Activated CD4-positive, alpha-beta T cell treated with anti-CD3 and anti-CD28 coated beads for 36 hours (primary cell): ENCODE results near the gene GAGE2A. TPM values are rescaled to one million over a fixed set of nuclear protein-coding genes. Genes with fewer than 3 reads are reported as not detected.

Source experiments
- ATAC-seq: fragments of 200-7000 bp; cut with Tn5 transposase; one replicate; pipeline ENCODE4 v1.10.0; 2021; ENCODE audit warnings: mild to moderate bottlenecking, moderate library complexity
- CTCF ChIA-PET: fragments of 350-600 bp; sonication (Branson Sonifier 250); formaldehyde crosslinking; loops from one replicate; lab custom pipeline; 2021; ENCODE audit warnings: antibody characterized with exemption; lab: Charles Lee
- POLR2A ChIA-PET: fragments of 350-600 bp; sonication (Branson Sonifier 250); formaldehyde crosslinking; loops from one replicate; lab custom pipeline; 2021; ENCODE audit warnings: antibody characterized with exemption, inconsistent platforms; lab: Charles Lee
- DNase-seq: peaks from one replicate; pipeline ENCODE4 v3.0.0-alpha.2; 2020
- H3K27ac Mint-ChIP-seq: one replicate; pipeline ENCODE4 v1.8.0; 2021; ENCODE audit warnings: mixed read lengths
- H3K27me3 Mint-ChIP-seq: one replicate; pipeline ENCODE4 v1.8.0; 2021; ENCODE audit warnings: mixed read lengths
- H3K36me3 Mint-ChIP-seq: one replicate; pipeline ENCODE4 v1.8.0; 2021; ENCODE audit warnings: low read depth, mixed read lengths
- H3K4me1 Mint-ChIP-seq: one replicate; pipeline ENCODE4 v1.8.0; 2021; ENCODE audit warnings: mixed read lengths
- H3K4me3 Mint-ChIP-seq: one replicate; pipeline ENCODE4 v1.8.0; 2021; ENCODE audit warnings: mild to moderate bottlenecking, moderate library complexity, mixed read lengths
- H3K9me3 Mint-ChIP-seq: one replicate; pipeline ENCODE4 v1.8.0; 2021; ENCODE audit warnings: low read depth, mixed read lengths
- intact Hi-C, 2 experiments: fragments of 100-400 bp; cut with DNase I in 1 of 2; cut with micrococcal nuclease in 1 of 2; formaldehyde crosslinking; loops; one replicate each; pipeline versions ENCODE4 v1.14.2 to v1.15.1; 2022 to 2024; cut with DNase I, micrococcal nuclease
- total RNA-seq, 2 experiments: library from RNA; stranded (reverse); gene quantifications; one replicate each; pipeline ENCODE4 v1.2.3, GENCODE V29; 2021

GAGE2A gene
- total RNA-seq, 2 experiments from 2014 or later, result not detected

GRCh38 chrX:49610718-49611310, 21.5 kb downstream of the GAGE2A start:
- no peak for DNase-seq
- H3K27me3 Mint-ChIP-seq, result no peaks in the 10 kb centered on the region
- H3K9me3 Mint-ChIP-seq, result no peaks in the 10 kb centered on the region
- H3K36me3 Mint-ChIP-seq, result no peaks in the 10 kb centered on the region
- ChIA-PET POLR2A (no interaction called here), CTCF (no interaction called here)
- intact Hi-C loops, result no loop called here
- H3K4me1 Mint-ChIP-seq, result no peaks in the 10 kb centered on the region
- no peak for ATAC-seq
- H3K4me3 Mint-ChIP-seq, result no peak overlapping the region
- no peak overlapping the region for H3K27ac Mint-ChIP-seq

GRCh38 chrX:49618574-49618973, 29.3 kb downstream of the GAGE2A start:
- POLR2A ChIA-PET, result no interaction called here
- intact Hi-C loops, result no loop called here

DNA sequence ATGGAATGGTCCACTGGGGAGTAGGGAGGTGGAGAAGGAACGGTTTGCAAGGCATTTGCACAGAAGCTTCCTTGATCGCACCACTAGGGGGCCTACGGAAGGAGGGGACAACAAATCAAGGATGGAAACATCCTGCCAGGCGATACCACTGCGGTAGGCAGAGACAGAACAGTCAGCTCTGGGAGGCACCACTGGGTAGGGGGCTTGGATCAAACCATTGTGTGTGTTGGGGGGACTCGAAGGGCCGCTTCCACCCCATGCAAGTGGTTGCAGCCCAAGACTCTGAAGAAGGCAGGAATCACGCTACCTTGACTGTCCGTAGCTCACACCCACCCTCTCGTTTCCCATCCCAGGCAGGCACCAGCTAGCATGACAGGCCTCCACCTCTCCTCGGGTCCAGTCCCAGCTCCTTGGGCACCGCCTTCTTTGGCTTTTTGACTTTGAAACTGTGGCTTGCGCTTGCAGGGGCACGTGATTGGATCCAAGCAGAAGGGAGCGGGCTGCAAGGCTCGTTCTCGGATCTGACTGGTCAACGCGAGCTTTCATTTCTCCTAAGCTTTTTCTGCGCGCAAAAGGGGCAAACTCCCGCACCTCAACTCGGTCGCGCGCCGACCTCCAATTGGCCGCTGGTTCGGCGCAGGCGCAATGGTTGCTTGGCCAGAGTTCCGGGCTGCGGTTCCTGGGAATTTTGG, 37.9 kb downstream of the GAGE2A start:
- intact Hi-C loops, result loop anchor here in 1 of 2 experiments (1.0 kb wide), 1 partner anchor 127 kb away; no protein-coding TSS in a partner anchor
- Mint-ChIP-seq H3K36me3 (no peaks in the 10 kb centered on the region), H3K27me3 (no peaks in the 10 kb centered on the region), H3K9me3 (no peaks in the 10 kb centered on the region), H3K4me3 (peak overlapping the region; percentile 70), H3K27ac (no peak overlapping the region), H3K4me1 (no peaks in the 10 kb centered on the region)
- CTCF ChIA-PET, result interaction anchor here (0.6 to 1.5 kb wide), 4 partner anchors 12 to 727 kb away, joined by 3 to 9 read pairs (median 5); no protein-coding TSS in a partner anchor
- DNase-seq (peak; percentile 76), ATAC-seq (peak; percentile 79)
- POLR2A ChIA-PET, result no interaction called here

More at GRCh38 chrX:49618574-49618973, 29.3 kb downstream of the GAGE2A start:
- Mint-ChIP-seq H3K27ac (no peak overlapping the region), H3K27me3 (no peaks in the 10 kb centered on the region), H3K4me3 (no peak overlapping the region), H3K36me3 (no peaks in the 10 kb centered on the region), H3K4me1 (no peaks in the 10 kb centered on the region), H3K9me3 (no peaks in the 10 kb centered on the region)
- no peak for DNase-seq
- CTCF ChIA-PET, result no interaction called here
- ATAC-seq, result no peak

GRCh38 chrX:49644991-49645637, 55.8 kb downstream of the GAGE2A start:
- CTCF ChIA-PET, result interaction anchor here (1.1 kb wide), 1 partner anchor 18 kb away, joined by 4 read pairs; no protein-coding TSS in a partner anchor
- intact Hi-C loops, result no loop called here
- DNase-seq, result no peak
- Mint-ChIP-seq H3K27me3 (no peaks in the 10 kb centered on the region), H3K4me1 (no peaks in the 10 kb centered on the region), H3K27ac (no peak overlapping the region), H3K36me3 (no peaks in the 10 kb centered on the region), H3K9me3 (no peaks in the 10 kb centered on the region), H3K4me3 (no peak overlapping the region)
- POLR2A ChIA-PET, result no interaction called here
- ATAC-seq, result no peak

Other genes starting within 250 kb of the GAGE2A start
- gene GAGE12C, start 57.3 kb upstream of the GAGE2A start, total RNA-seq, result not detected
- not detected for gene GAGE12D, start 47.8 kb upstream of the GAGE2A start, total RNA-seq
- not detected for gene GAGE12E, start 38.2 kb upstream of the GAGE2A start, total RNA-seq
- not detected for gene GAGE12F, start 28.7 kb upstream of the GAGE2A start, total RNA-seq
- gene GAGE12G, start 19.1 kb upstream of the GAGE2A start, total RNA-seq, result not detected
- not detected for gene GAGE12H, start 9.5 kb upstream of the GAGE2A start, total RNA-seq
- not detected for gene GAGE1, start 9.5 kb downstream of the GAGE2A start, total RNA-seq
- not detected for gene PAGE1, start 106.5 kb downstream of the GAGE2A start, total RNA-seq
- not detected for gene PAGE4, start 239.8 kb downstream of the GAGE2A start, total RNA-seq